OCI-LY3 (cell line): ENCODE results near the gene EN1.

ENCODE experiments used
- CTCF ChIP-seq: fragments of 200-600, 300-600 bp; sonication (generic); IDR thresholded peaks from 2 replicates; pipeline ENCODE4 v1.5.1; 2014; ENCODE audit warnings: antibody characterized with exemption, low read length, low read depth
- EZH2phosphoT487 ChIP-seq: fragments of 200-600 bp; shearing (Covaris generic); IDR thresholded peaks from 2 replicates; pipeline ENCODE4 v1.6.1; 2018; ENCODE audit warnings: antibody characterized with exemption, mixed run types, low read depth

GRCh38 chr2:118813111-118813510, 34.3 kb downstream of the EN1 start:
- TF ChIP-seq CTCF = no peak
- TF ChIP-seq EZH2phosphoT487 = no peak
